Measurements from ENCODE around the gene ARHGEF2. TPM values are rescaled to one million over a fixed set of nuclear protein-coding genes. Genes with fewer than 3 reads are reported as not detected.
A peak's percentile ranks its signal among the peaks of the same experiment; 100 is the strongest.

ARHGEF2 gene
- polyA plus RNA-seq, 1 of the 3 experiments (the other 2 are of a cell fraction) = 50.8 TPM

- no peak for TF ChIP-seq YY1 (IDR thresholded peaks at IDR 0.05; ENCODE audit: low read depth)
- Histone ChIP-seq H3K4me1 (ENCODE audit: control insufficient read depth in 1 of 2, insufficient read depth in 2 of 2, low read depth in 1 of 2, low read length in 1 of 2) (peaks cover 42 to 53% of the 10 kb centered on the region in 2 experiments), H3F3A (replicated peaks; ENCODE audit: insufficient read depth) (peaks cover 24% of the 10 kb centered on the region), H3K4me3 (ENCODE audit: low read depth in 2 of 2, low read length in 1 of 2) (peak overlapping the region; percentile 88 to 91), H3K27ac (ENCODE audit: low read depth in 2 of 2, low read length in 1 of 2) (peak overlapping the region; percentile 87 to 93), H4K20me1 (ENCODE audit: insufficient read depth) (peaks cover 49% of the 10 kb centered on the region), H3K79me2 (ENCODE audit: insufficient read depth) (peaks cover 97% of the 10 kb centered on the region), H3K9me3 (no peaks in the 10 kb centered on the region), H3K27me3 (ENCODE audit: insufficient read depth) (no peaks in the 10 kb centered on the region), H3K36me3 (replicated peaks in 1 of 2; ENCODE audit: control insufficient read depth in 1 of 2, insufficient read depth in 2 of 2, low read length in 1 of 2) (peaks cover 0 to 3% of the 10 kb centered on the region in 2 experiments), H3K9ac (peak overlapping the region; percentile 96), H3K9me2 (no peaks in the 10 kb centered on the region), H3K4me2 (peak overlapping the region; percentile 88), H2AFZ (ENCODE audit: low read depth) (no peak overlapping the region; the same call in 1 of the 2 replicates)
- no peak for DNase-seq
- CTCF ChIA-PET = interaction anchor here (0.8 to 4.2 kb wide), 14 partner anchors 11 to 119 kb away, joined by 3 to 44 read pairs (median 7); partner anchors contain the start of genes KHDC4 and SSR2
- POLR2A ChIA-PET = interaction anchor here (0.6 to 2.5 kb wide), 8 partner anchors 10 to 292 kb away, joined by 3 to 12 read pairs (median 4); partner anchors contain the start of gene KHDC4
- 32% methylated on average over 5 of the region's 5 CpGs for WGBS (ENCODE audit: low lambda C conversion rate)
Observed at GRCh38 chr1:155976913-155977689, 1.2 kb downstream of the ARHGEF2 start.

GRCh38 chr1:155976062-155976912 lies 2.1 kb downstream of the ARHGEF2 start:
- Histone ChIP-seq H3K4me2 (peak overlapping the region; percentile 88), H3K9me2 (no peaks in the 10 kb centered on the region), H3K79me2 (ENCODE audit: insufficient read depth) (peaks cover 99% of the 10 kb centered on the region), H3K4me3 (ENCODE audit: low read depth in 2 of 2, low read length in 1 of 2) (peak overlapping the region; percentile 88 to 91), H3K9me3 (no peaks in the 10 kb centered on the region), H3K36me3 (replicated peaks in 1 of 2; ENCODE audit: control insufficient read depth in 1 of 2, insufficient read depth in 2 of 2, low read length in 1 of 2) (peaks cover 0 to 3% of the 10 kb centered on the region in 2 experiments), H3K9ac (peak overlapping the region; percentile 96), H3K27ac (ENCODE audit: low read depth in 2 of 2, low read length in 1 of 2) (peak overlapping the region; percentile 62 to 93), H3K4me1 (ENCODE audit: control insufficient read depth in 1 of 2, insufficient read depth in 2 of 2, low read depth in 1 of 2, low read length in 1 of 2) (peaks cover 42 to 47% of the 10 kb centered on the region in 2 experiments), H3K27me3 (ENCODE audit: insufficient read depth) (no peaks in the 10 kb centered on the region), H2AFZ (ENCODE audit: low read depth) (no peak overlapping the region; the same call in 1 of the 2 replicates), H4K20me1 (ENCODE audit: insufficient read depth) (peaks cover 53% of the 10 kb centered on the region), H3F3A (replicated peaks; ENCODE audit: insufficient read depth) (peaks cover 19% of the 10 kb centered on the region)
- TF ChIP-seq TEAD4 (IDR thresholded peaks at IDR 0.05; ENCODE audit: borderline replicate concordance, insufficient read depth) = no peak
- no peak for TF ChIP-seq SIN3A (IDR thresholded peaks at IDR 0.05; ENCODE audit: borderline replicate concordance, low read depth, low read length)
- TF ChIP-seq NFIC (IDR thresholded peaks at IDR 0.05; ENCODE audit: borderline replicate concordance) = peak; percentile 38; the same call in 1 of the 2 replicates
- no peak for TF ChIP-seq CHD2 (IDR thresholded peaks at IDR 0.05; ENCODE audit: low read length, partially characterized antibody)
- ChIA-PET POLR2A (interaction anchor here (0.6 to 2.5 kb wide), 5 partner anchors 9 to 142 kb away, joined by 3 to 12 read pairs (median 6); partner anchors contain the start of gene KHDC4), CTCF (interaction anchor here (0.8 to 3.7 kb wide), 9 partner anchors 10 to 90 kb away, joined by 3 to 27 read pairs (median 6); partner anchors contain the start of gene SSR2)
- DNase-seq = peak; percentile 61
- 22% methylated on average over 14 of the region's 14 CpGs for whole genome bisulfite sequencing (ENCODE audit: low lambda C conversion rate)

Data from SK-N-SH (cell line).